GM12878 (cell line): ENCODE measurements around the gene DSEL. TPM values are rescaled to one million over a fixed set of nuclear protein-coding genes. Genes with fewer than 3 reads are reported as not detected.

Experiments used
- ATAC-seq: fragments of 200-7000 bp; cut with Tn5 transposase; 3 replicates; pipeline ENCODE4 v1.9.1; 2020; ENCODE audit warnings: mild to moderate bottlenecking, moderate library complexity
- BruUV-seq: library from RNA; stranded (reverse); fragments of 400-500 nt; replicated peaks from 2 replicates; lab custom pipeline; 2021; lab: Mats Ljungman, UMichigan
- CTCF ChIA-PET: fragments of 300-600 bp; sonication (Branson Sonifier 250); formaldehyde crosslinking; extraction: SDS; loops from one replicate; lab custom pipeline; 2021; ENCODE audit warnings: inconsistent platforms; lab: Yijun Ruan, JAX
- POLR2A ChIA-PET: fragments of 350-600 bp; formaldehyde crosslinking; extraction: SDS; loops from one replicate; lab custom pipeline; 2021; ENCODE audit warnings: inconsistent platforms; lab: Charles Lee
- RAD21 ChIA-PET: fragments of 300-600 bp; sonication (Branson Sonifier 250); formaldehyde crosslinking; loops from one replicate; lab custom pipeline; 2023; ENCODE audit warnings: antibody characterized with exemption; ENCODE audit not compliant: unreplicated experiment; lab: Charles Lee
- SMC1A ChIA-PET: fragments of 300-600 bp; sonication (Branson Sonifier 250); formaldehyde crosslinking; loops from one replicate; lab custom pipeline; 2023; ENCODE audit not compliant: unreplicated experiment, uncharacterized antibody; lab: Charles Lee
- DNase-seq: peaks from one replicate; pipeline ENCODE4 v3.0.0-alpha.2; 2011; ENCODE audit warnings: low read depth, low spot score
- FAIRE-seq: peaks from 3 replicates; lab custom pipeline; 2011; peaks lifted over from hg19 to GRCh38; lab: Jason Lieb, UNC
- H2AFZ ChIP-seq: 2 replicates; pipeline ENCODE4 v1.6.0; 2011; ENCODE audit warnings: low read depth, low read length, control low read depth; ENCODE audit not compliant: control insufficient read depth
- H3K27ac ChIP-seq: 2 replicates; pipeline ENCODE4 v1.5.1; 2011; ENCODE audit warnings: control low read depth; ENCODE audit not compliant: control insufficient read depth, insufficient read depth
- H3K27me3 ChIP-seq, 2 experiments: replicated peaks in 1 of 2; 2 replicates each; pipeline versions ENCODE4 v1.6.0 to v1.6.1; 2011; ENCODE audit warnings: low read length in 1 of 2; ENCODE audit not compliant: control insufficient read depth in 2 of 2, insufficient read depth in 2 of 2
- H3K36me3 ChIP-seq, 2 experiments: 2 replicates each; pipeline ENCODE4 v1.5.1; 2011; ENCODE audit warnings: low read length in 1 of 2; ENCODE audit not compliant: control insufficient read depth in 2 of 2, insufficient read depth in 2 of 2
- H3K4me1 ChIP-seq: 2 replicates; pipeline ENCODE4 v1.6.1; 2011; ENCODE audit warnings: mild to moderate bottlenecking, low read length, moderate library complexity, mixed read lengths; ENCODE audit not compliant: control insufficient read depth, insufficient read depth
- H3K4me2 ChIP-seq: 2 replicates; pipeline ENCODE4 v1.6.0; 2011; ENCODE audit warnings: control low read depth; ENCODE audit not compliant: control insufficient read depth, insufficient read depth
- H3K4me3 ChIP-seq: fragments of 200-600 bp; sonication (generic); 2 replicates; pipeline ENCODE4 v1.5.1; 2016
- H3K79me2 ChIP-seq: 2 replicates; pipeline ENCODE4 v1.6.0; 2011; ENCODE audit warnings: low read length; ENCODE audit not compliant: control insufficient read depth, insufficient read depth
- H3K9ac ChIP-seq: 2 replicates; pipeline ENCODE4 v1.8.0; 2011; ENCODE audit warnings: low read length, control low read depth, mixed read lengths; ENCODE audit not compliant: control insufficient read depth, insufficient read depth
- H3K9me3 ChIP-seq: replicated peaks from 3 replicates; pipeline ENCODE4 v1.5.1; 2011; ENCODE audit warnings: mild to moderate bottlenecking, low read length; ENCODE audit not compliant: control insufficient read depth, insufficient read depth
- H4K20me1 ChIP-seq: 2 replicates; pipeline ENCODE4 v1.6.0; 2011; ENCODE audit not compliant: control insufficient read depth, insufficient read depth
- CHD4 ChIP-seq: fragments of 200-600 bp; sonication (generic); IDR thresholded peaks from 2 replicates; pipeline ENCODE4 v1.6.1; 2016; ENCODE audit warnings: mild to moderate bottlenecking
- EGR1 ChIP-seq, 2 experiments: IDR thresholded peaks; 1 replicate in 1 of 2; 2 replicates in 1 of 2; pipeline ENCODE4 v1.6.1; 2011 to 2012; ENCODE audit warnings: low read depth in 2 of 2, low read length in 2 of 2, borderline replicate concordance in 1 of 2, mild to moderate bottlenecking in 1 of 2, moderate library complexity in 1 of 2
- FOXK2 ChIP-seq: fragments of 450-650 bp; IDR thresholded peaks from 2 replicates; pipeline ENCODE4 v1.6.1; 2017; ENCODE audit warnings: mild to moderate bottlenecking, moderate library complexity
- HDAC6 ChIP-seq: fragments of 200-600 bp; sonication (generic); IDR thresholded peaks from one replicate; pipeline ENCODE4 v1.8.0; 2017; ENCODE audit warnings: antibody characterized with exemption; ENCODE audit not compliant: unreplicated experiment
- MLLT1 ChIP-seq: fragments of 450-650 bp; IDR thresholded peaks from 2 replicates; pipeline ENCODE4 v1.6.1; 2016; ENCODE audit warnings: mild to moderate bottlenecking
- POLR2AphosphoS5 ChIP-seq: IDR thresholded peaks from 2 replicates; pipeline ENCODE4 v1.6.1; 2011; ENCODE audit warnings: mild to moderate bottlenecking, low read length, inconsistent platforms
- ZSCAN29 ChIP-seq: fragments of 450-650 bp; IDR thresholded peaks from 2 replicates; pipeline ENCODE4 v1.6.1; 2017; ENCODE audit warnings: mild to moderate bottlenecking, moderate library complexity
- WGBS: methylation state at CpG from one replicate; pipeline ENCODE4 v1.1.6; 2016; ENCODE audit warnings: low lambda C conversion rate; ENCODE audit not compliant: insufficient replicate concordance, insufficient coverage; ENCODE audit errors: missing lambda C conversion rate; 5-methylcytosine and 5-hydroxymethylcytosine counted together
- in situ Hi-C: fragments of 300-500 bp; cut with MboI; formaldehyde crosslinking; loops from 9 replicates; pipeline ENCODE4 v1.14.3; 2018; ENCODE audit warnings: mixed read lengths
- intact Hi-C: fragments of 100-400 bp; cut with micrococcal nuclease; formaldehyde crosslinking; loops from one replicate; pipeline ENCODE4 v1.14.2; 2022; ENCODE audit not compliant: unreplicated experiment
- polyA plus RNA-seq, 11 experiments: library from polyadenylated mRNA; depleted of rRNA in 4 of 11; unstranded in 6 of 11; stranded (reverse) in 5 of 11; fragments of >200 nt; fragmentation: Nextera tagmentation in 4 of 11; fragmentation: Illumina TruSeq in 1 of 11; extraction: Ambion mirVana in 4 of 11; extraction: Trizol in 1 of 11; gene quantifications; 1 replicate in 1 of 11; 2 replicates in 10 of 11; pipeline versions ENCODE4 v1.2.1 to v1.2.3, GENCODE V29; 2011 to 2016; ENCODE audit warnings: inconsistent platforms in 2 of 11, missing spikeins in 2 of 11, low read depth in 1 of 11
- total RNA-seq, 4 experiments: library from RNA; depleted of rRNA in 3 of 4; stranded (reverse); fragments of >200 nt in 3 of 4; fragmentation: Illumina TruSeq in 1 of 4; extraction: Trizol in 1 of 4; gene quantifications; 2 replicates each; pipeline versions ENCODE4 v1.2.1 to v1.2.3, GENCODE V29; 2013 to 2021

Gene DSEL
- total and polyA plus RNA-seq, 10 of the 15 experiments (the other 5 are each of a cell fraction or from before 2014, with no cell fraction given), result 0.03 TPM; not detected in 9

- intact Hi-C loops, result no loop called here
- H3K27ac ChIP-seq, result no peak overlapping the region
- no peak for TF ChIP-seq EGR1 (IDR thresholded peaks at IDR 0.05; ENCODE audit: borderline replicate concordance in 1 of 2, low read depth in 2 of 2, low read length in 2 of 2)
- no peak for TF ChIP-seq FOXK2
- TF ChIP-seq ZSCAN29, result no peak
- no peak for TF ChIP-seq POLR2AphosphoS5
- TF ChIP-seq CHD4, result no peak
- no peak for TF ChIP-seq MLLT1
- no peak for TF ChIP-seq HDAC6
- TF ChIP-seq, all 136 proteins: peak for 0
- H3K9me3 ChIP-seq, result no peaks in the 10 kb centered on the region
- in situ Hi-C loops, result no loop called here
- H4K20me1 ChIP-seq, result no peaks in the 10 kb centered on the region
- DNase-seq, result no peak
- no peaks in the 10 kb centered on the region for H3K79me2 ChIP-seq
- no TSS peak for BruUV-seq
- FAIRE-seq, result no peak
- H2AFZ ChIP-seq, result no peak overlapping the region
- H3K4me1 ChIP-seq, result no peaks in the 10 kb centered on the region
- ChIA-PET RAD21 (no interaction called here), SMC1A (no interaction called here), CTCF (no interaction called here), POLR2A (interaction anchor here (0.6 kb wide), 1 partner anchor 947 kb away, joined by 3 read pairs; no protein-coding TSS in a partner anchor)
- H3K36me3 ChIP-seq, result no peaks in the 10 kb centered on the region
- H3K4me3 ChIP-seq, result no peak overlapping the region
- no peak for ATAC-seq
- WGBS, result 28% methylated on average over 3 of the region's 3 CpGs
- H3K9ac ChIP-seq, result no peak overlapping the region
- no peaks in the 10 kb centered on the region for H3K27me3 ChIP-seq
- H3K4me2 ChIP-seq, result no peak overlapping the region
Observed at GRCh38 chr18:67550872-67551520, 34.5 kb upstream of the DSEL start.
